Neural crest cell (in vitro differentiated cells): ENCODE data around the gene SLC25A23. TPM values are rescaled to one million over a fixed set of nuclear protein-coding genes. Genes with fewer than 3 reads are reported as not detected.

Experiments
- DNase-seq: peaks from one replicate; pipeline ENCODE4 v3.0.0; 2021; ENCODE audit warnings: low read depth, mixed read lengths, low spot score
- H3K27ac Mint-ChIP-seq: one replicate; pipeline ENCODE4 v1.8.0; 2021; ENCODE audit warnings: mild to moderate bottlenecking, mixed read lengths; ENCODE audit not compliant: unreplicated experiment
- H3K27me3 Mint-ChIP-seq: 2 replicates; pipeline ENCODE4 v1.8.0; 2021; ENCODE audit warnings: low read depth, mild to moderate bottlenecking, mixed read lengths
- H3K36me3 Mint-ChIP-seq: 2 replicates; pipeline ENCODE4 v1.8.0; 2021; ENCODE audit warnings: low read depth, mild to moderate bottlenecking, mixed read lengths
- H3K4me1 Mint-ChIP-seq: 2 replicates; pipeline ENCODE4 v1.8.0; 2021; ENCODE audit warnings: mixed read lengths
- H3K4me3 Mint-ChIP-seq: one replicate; pipeline ENCODE4 v1.8.0; 2021; ENCODE audit warnings: mild to moderate bottlenecking, mixed read lengths
- H3K9me3 Mint-ChIP-seq: 2 replicates; pipeline ENCODE4 v1.8.0; 2021; ENCODE audit warnings: mixed read lengths
- total RNA-seq: library from RNA; stranded (reverse); gene quantifications from 2 replicates; pipeline ENCODE4 v1.2.1, GENCODE V29; 2021
- TF ChIP-seq, protein P1 (sequence below): fragments of 200-600 bp; sonication (generic); conservative IDR thresholded peaks from 2 replicates; pipeline ENCODE4 v1.5.0; 2021; ENCODE audit warnings: antibody characterized with exemption, mild to moderate bottlenecking

The SLC25A23 gene
- total RNA-seq, 1 donor from 2014 or later: 72.2 TPM

DNA sequence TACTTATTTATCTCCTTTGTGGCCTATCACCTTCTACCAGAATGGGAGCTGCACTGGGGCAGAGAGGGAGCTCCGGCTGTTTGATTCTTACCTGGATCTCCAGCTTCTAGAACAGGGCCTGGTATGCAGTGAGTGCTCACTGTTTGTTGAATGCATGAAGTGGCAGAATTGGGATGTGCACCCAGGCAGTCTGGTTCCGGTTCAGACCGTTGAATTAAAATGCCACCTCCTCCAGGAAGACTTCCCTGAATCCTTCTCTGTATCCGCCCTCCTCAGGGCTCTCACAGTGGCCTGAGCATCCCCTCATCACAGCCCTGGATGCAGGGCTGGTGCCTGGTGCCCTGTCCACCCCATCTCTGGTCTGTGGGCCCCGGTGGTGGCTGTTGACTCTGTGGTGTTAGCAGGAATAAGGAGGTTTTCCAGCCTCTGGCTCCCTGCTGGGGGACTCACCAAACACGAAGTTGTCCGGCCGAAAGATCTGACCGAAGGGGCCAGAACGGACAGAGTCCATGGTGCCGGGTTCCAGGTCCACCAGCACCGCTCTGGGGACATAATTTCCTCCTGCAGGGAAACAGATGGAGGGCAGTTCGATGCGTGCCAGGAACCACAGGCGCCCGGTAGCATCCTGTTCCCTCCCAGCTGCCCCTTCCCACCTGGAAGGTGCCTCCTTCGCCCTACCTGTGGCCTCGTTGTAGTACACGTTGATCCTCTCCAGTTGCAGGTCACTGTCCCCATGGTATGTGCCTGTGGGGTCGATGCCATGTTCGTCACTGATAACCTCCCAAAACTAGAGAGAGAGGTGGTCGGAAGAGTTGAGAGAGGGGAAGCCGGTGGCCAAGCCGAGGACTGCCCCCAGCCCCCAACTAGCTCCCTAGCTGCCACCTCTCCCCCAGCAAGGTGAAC is 41.5 kb upstream of the SLC25A23 start:
- Mint-ChIP-seq H3K36me3 (no peaks in the 10 kb centered on the region), H3K4me3 (peak overlapping the region; percentile 90), H3K27me3 (peaks cover 35% of the 10 kb centered on the region), H3K9me3 (no peaks in the 10 kb centered on the region), H3K4me1 (peaks cover 13% of the 10 kb centered on the region), H3K27ac (no peak overlapping the region)
- TF ChIP-seq, protein P1, sequence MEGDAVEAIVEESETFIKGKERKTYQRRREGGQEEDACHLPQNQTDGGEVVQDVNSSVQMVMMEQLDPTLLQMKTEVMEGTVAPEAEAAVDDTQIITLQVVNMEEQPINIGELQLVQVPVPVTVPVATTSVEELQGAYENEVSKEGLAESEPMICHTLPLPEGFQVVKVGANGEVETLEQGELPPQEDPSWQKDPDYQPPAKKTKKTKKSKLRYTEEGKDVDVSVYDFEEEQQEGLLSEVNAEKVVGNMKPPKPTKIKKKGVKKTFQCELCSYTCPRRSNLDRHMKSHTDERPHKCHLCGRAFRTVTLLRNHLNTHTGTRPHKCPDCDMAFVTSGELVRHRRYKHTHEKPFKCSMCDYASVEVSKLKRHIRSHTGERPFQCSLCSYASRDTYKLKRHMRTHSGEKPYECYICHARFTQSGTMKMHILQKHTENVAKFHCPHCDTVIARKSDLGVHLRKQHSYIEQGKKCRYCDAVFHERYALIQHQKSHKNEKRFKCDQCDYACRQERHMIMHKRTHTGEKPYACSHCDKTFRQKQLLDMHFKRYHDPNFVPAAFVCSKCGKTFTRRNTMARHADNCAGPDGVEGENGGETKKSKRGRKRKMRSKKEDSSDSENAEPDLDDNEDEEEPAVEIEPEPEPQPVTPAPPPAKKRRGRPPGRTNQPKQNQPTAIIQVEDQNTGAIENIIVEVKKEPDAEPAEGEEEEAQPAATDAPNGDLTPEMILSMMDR: no peak
- DNase-seq: no peak

DNA sequence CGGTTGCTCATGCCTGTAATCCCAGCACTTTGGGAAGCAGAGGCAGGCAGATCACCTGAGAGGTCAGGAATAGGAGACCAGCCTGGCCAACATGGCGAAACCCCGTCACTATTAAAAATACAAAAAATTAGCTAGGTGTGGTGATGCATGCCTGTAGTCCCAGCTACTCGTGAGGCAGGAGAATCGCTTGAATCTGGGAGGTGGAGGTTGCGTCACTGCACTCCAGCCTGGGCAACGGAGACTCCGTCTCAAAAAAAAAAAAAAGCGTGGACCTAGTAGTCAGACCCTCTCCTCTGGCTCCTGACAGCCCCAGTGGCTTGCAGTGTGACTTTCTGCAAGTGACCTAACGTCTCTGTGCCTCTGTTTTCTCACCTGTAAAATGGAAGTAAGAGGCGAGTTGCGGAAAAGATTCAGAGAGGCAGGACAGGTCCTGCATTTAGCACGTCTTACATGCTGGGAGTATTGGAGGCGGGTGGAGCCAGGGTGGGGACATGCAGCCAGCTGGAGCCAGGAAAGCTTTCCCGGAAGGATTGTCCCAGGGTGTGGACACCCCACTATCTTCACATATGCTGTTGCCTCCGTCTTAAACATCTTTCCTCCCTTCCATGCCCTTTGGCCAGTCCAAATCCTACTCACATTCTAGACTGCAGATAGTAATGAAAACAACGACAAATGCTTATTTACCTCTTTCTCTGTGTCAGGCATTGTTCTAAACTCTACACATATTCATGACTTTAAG is 39.6 kb upstream of the SLC25A23 start:
- TF ChIP-seq, protein P1: no peak
- peaks cover 9% of the 10 kb centered on the region for H3K4me1 Mint-ChIP-seq
- no peaks in the 10 kb centered on the region for H3K9me3 Mint-ChIP-seq
- no peaks in the 10 kb centered on the region for H3K36me3 Mint-ChIP-seq
- H3K27ac Mint-ChIP-seq: no peak overlapping the region
- H3K27me3 Mint-ChIP-seq: peaks cover 35% of the 10 kb centered on the region
- peak overlapping the region; percentile 10 for H3K4me3 Mint-ChIP-seq
- no peak for DNase-seq

DNA sequence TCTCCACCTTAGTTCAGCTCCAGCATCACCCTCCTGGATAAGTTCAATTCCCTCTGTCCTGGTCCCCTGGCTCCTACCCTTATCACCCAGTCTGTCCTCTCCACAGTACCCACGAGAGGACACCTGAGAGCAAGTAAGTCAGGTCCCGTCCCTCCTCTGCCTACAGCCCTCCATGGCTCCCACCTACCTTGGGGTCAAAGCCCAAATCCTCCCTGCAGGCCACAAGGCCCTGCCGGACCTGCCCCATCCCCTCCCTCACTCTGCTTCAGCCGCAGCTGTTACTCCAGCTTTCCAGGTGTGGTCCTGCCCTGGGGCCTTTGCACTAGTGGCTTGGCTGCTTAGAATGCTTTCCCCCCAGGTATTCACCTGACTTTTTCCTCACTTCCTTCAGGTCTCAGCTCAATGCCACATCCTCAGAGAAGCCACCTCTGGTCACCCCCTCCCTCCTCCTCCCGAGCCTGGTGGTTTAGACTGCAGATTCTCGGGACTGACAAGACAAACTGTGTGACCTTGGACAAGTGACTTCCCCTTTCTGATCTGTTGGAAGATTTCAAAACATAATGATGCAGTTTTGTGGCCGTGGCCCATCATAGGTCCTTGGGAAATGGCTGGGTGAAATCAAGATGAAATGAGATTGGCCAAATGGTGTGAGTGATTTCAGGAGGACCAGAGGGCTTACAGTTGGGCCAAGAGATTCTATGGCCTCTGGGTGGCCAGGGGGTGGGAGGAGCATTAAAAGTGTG is 38.9 kb upstream of the SLC25A23 start:
- Mint-ChIP-seq H3K27me3 (peaks cover 31% of the 10 kb centered on the region), H3K36me3 (no peaks in the 10 kb centered on the region), H3K4me3 (peak overlapping the region; percentile 10), H3K4me1 (peaks cover 5% of the 10 kb centered on the region), H3K27ac (peak overlapping the region; percentile 91), H3K9me3 (no peaks in the 10 kb centered on the region)
- TF ChIP-seq, protein P1: no peak
- no peak for DNase-seq

DNA sequence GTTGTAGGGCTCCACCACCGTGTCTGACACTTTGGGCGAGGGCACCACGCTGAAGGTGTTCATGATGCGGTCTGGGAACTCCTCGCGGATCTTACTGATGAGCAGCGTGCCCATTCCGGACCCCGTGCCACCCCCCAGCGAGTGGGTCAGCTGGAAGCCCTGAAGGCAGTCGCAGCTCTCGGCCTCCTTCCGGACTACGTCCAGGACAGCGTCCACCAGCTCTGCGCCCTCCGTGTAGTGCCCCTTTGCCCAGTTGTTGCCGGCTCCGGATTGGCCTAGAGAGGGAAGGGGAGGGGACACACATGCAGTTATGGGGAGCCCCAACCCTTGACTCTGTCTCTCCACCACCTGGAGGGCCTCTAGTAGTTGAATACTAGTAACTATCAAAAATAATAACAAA is 36.4 kb upstream of the SLC25A23 start:
- no peaks in the 10 kb centered on the region for H3K4me1 Mint-ChIP-seq
- H3K27ac Mint-ChIP-seq: no peak overlapping the region
- H3K4me3 Mint-ChIP-seq: no peak overlapping the region
- H3K36me3 Mint-ChIP-seq: peaks cover 5% of the 10 kb centered on the region
- TF ChIP-seq, protein P1: no peak
- H3K9me3 Mint-ChIP-seq: peaks cover 4% of the 10 kb centered on the region
- H3K27me3 Mint-ChIP-seq: peaks cover 17% of the 10 kb centered on the region
- DNase-seq: no peak

DNA sequence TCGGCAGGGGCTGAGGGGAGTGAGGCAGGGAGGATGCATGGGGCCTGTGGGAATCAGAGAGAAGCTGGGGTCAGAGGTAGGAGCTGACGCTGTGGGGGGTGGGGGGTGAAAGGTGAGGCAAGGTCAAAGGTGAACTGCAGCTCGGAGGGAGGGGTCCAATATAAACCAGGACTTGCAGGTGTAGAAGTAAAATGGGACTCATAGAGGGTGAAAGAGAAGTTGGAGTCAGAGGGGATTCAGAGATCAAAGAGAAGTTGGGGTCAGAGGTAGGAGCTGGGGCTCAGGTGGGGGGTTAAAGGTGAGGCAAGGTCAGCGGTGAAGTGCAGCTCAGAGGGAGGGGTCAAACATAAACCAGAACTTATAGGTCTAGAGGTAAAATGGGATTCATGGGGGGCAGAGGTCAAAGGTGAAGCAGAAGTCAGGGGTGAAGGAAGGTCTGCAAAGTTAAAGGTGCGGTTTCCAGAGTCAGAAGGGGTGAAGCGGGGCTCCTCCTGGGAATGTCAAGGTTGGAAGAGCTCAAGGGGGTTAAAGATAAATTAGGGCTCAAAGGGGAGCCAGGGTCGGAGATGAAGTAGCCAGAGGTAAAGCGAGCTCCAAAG is 34.9 kb upstream of the SLC25A23 start:
- Mint-ChIP-seq H3K9me3 (peaks cover 4% of the 10 kb centered on the region), H3K4me3 (no peak overlapping the region), H3K36me3 (peaks cover 5% of the 10 kb centered on the region), H3K27me3 (peaks cover 9% of the 10 kb centered on the region), H3K4me1 (peaks cover 5% of the 10 kb centered on the region), H3K27ac (no peak overlapping the region)
- DNase-seq: no peak
- TF ChIP-seq, protein P1: no peak
